ENCODE results near the gene ORC4. TPM values are rescaled to one million over a fixed set of nuclear protein-coding genes. Genes with fewer than 3 reads are reported as not detected.

ORC4 gene
- total and polyA plus RNA-seq, 2 of the 8 experiments (the other 6 are each of a cell fraction or from before 2014, with no cell fraction given) = 22.7 to 63.7 TPM

GRCh38 chr2:148052687-148053086, 32.1 kb upstream of the ORC4 start:
- no peak overlapping the region for H4K8ac ChIP-seq (ENCODE audit: extremely low read depth, insufficient read depth, low read length)
- H3K23ac ChIP-seq (ENCODE audit: insufficient read length) = no peak overlapping the region
- no peak overlapping the region for H2BK5ac ChIP-seq (ENCODE audit: low read depth, low read length)
- no peak overlapping the region for H3K56ac ChIP-seq (replicated peaks; ENCODE audit: insufficient read length, low read depth, low read length)
- H3K79me1 ChIP-seq (ENCODE audit: low read depth, low read length) = no peaks in the 10 kb centered on the region
- no peaks in the 10 kb centered on the region for H3K36me3 ChIP-seq (ENCODE audit: control insufficient read depth in 2 of 4, insufficient read depth in 4 of 4, low read length in 3 of 4)
- no peak overlapping the region for H2AK5ac ChIP-seq (ENCODE audit: low read depth, low read length)
- ChIA-PET POLR2A (ENCODE audit: partially characterized antibody) (interaction anchor here (2.9 kb wide), 1 partner anchor 32 kb away, joined by 8 read pairs; the partner anchor contains the start of genes MBD5 and ORC4), CTCF (ENCODE audit: partially characterized antibody) (interaction anchor here (1.1 kb wide), 1 partner anchor 11 kb away, joined by 3 read pairs; no protein-coding TSS in a partner anchor)
- WGBS, 2 experiments (ENCODE audit: extremely low coverage in 1 of 2, insufficient coverage in 1 of 2, insufficient read length in 1 of 2, insufficient replicate concordance in 2 of 2, low coverage in 1 of 2, low lambda C conversion rate in 2 of 2, missing lambda C conversion rate in 1 of 2) = 90% methylated on average over 3 of the region's 3 CpGs; no CpG with 5 or more reads in 1 of the 2 experiments
- peaks cover 0 to 13% of the 10 kb centered on the region in 2 experiments; a peak in 2 of 4 replicates for H3K79me2 ChIP-seq (ENCODE audit: control insufficient read depth in 1 of 2, insufficient read depth in 2 of 2, low read length in 2 of 2)
- no peak overlapping the region for H3K4me2 ChIP-seq (ENCODE audit: insufficient read depth in 1 of 2, low read depth in 2 of 2, low read length in 2 of 2)
- H3K4ac ChIP-seq (replicated peaks; ENCODE audit: insufficient read length, low read depth, low read length) = no peak overlapping the region
- no peak for FAIRE-seq
- H3K27me3 ChIP-seq (replicated peaks in 1 of 4; ENCODE audit: control insufficient read depth in 3 of 4, extremely low read depth in 1 of 4, insufficient read depth in 3 of 4, low read length in 3 of 4) = no peaks in the 10 kb centered on the region
- no peaks in the 10 kb centered on the region; a peak in 1 of 7 replicates for H3K4me1 ChIP-seq (replicated peaks in 1 of 4; ENCODE audit: control insufficient read depth in 3 of 4, insufficient read depth in 4 of 4, low read length in 3 of 4)
- no peak overlapping the region for H3K4me3 ChIP-seq (ENCODE audit: extremely low read depth in 1 of 4, insufficient read depth in 2 of 4, low read depth in 3 of 4, low read length in 4 of 4)
- no peak for TF ChIP-seq SUZ12 (IDR thresholded peaks at IDR 0.05; ENCODE audit: low read length)
- TF ChIP-seq POLR2A (IDR thresholded peaks at IDR 0.05; ENCODE audit: control extremely low read depth in 1 of 2, low read depth in 2 of 2, low read length in 2 of 2) = no peak
- no peak for TF ChIP-seq PHF8 (conservative IDR thresholded peaks at IDR 0.05; ENCODE audit: low read depth, low read length)
- no peak for TF ChIP-seq JUND (IDR thresholded peaks at IDR 0.05; ENCODE audit: low read length)
- no peak for TF ChIP-seq TAF1 (IDR thresholded peaks at IDR 0.05; ENCODE audit: low read depth, low read length)
- no peak for TF ChIP-seq MAFK (IDR thresholded peaks at IDR 0.05; ENCODE audit: low read depth, low read length)
- no peak for TF ChIP-seq FOSL1 (IDR thresholded peaks at IDR 0.05; ENCODE audit: insufficient read depth, low read depth, low read length)
- no peak for TF ChIP-seq ASH2L (IDR thresholded peaks at IDR 0.05; ENCODE audit: low read length)
- TF ChIP-seq EP300 (IDR thresholded peaks at IDR 0.05; ENCODE audit: borderline replicate concordance in 1 of 2, low read depth in 2 of 2, low read length in 2 of 2) = no peak
- TF ChIP-seq SRF (IDR thresholded peaks at IDR 0.05; ENCODE audit: low read depth, low read length) = no peak
- H2BK15ac ChIP-seq (ENCODE audit: low read length) = no peak overlapping the region
- H2AFZ ChIP-seq (ENCODE audit: low read length) = no peak overlapping the region
- H2BK12ac ChIP-seq (ENCODE audit: low read depth, low read length) = no peak overlapping the region
- H4K91ac ChIP-seq (replicated peaks; ENCODE audit: insufficient read length, low read length) = no peak overlapping the region
- no peak overlapping the region for H2BK20ac ChIP-seq (ENCODE audit: low read length)
- H3K27ac ChIP-seq (ENCODE audit: low read depth, low read length) = no peak overlapping the region
- DNase-seq (ENCODE audit: low read depth in 1 of 2, low spot score in 2 of 2) = no peak
- no peak overlapping the region for H3K18ac ChIP-seq (ENCODE audit: extremely low read depth, low read length)
- no peaks in the 10 kb centered on the region for H4K20me1 ChIP-seq (replicated peaks in 1 of 2; ENCODE audit: control insufficient read depth in 1 of 2, insufficient read depth in 2 of 2, low read length in 2 of 2)
- no peak overlapping the region for H3K9ac ChIP-seq (replicated peaks in 1 of 4; ENCODE audit: extremely low read depth in 1 of 4, low read depth in 3 of 4, low read length in 3 of 4)
- H2BK120ac ChIP-seq (replicated peaks; ENCODE audit: low read depth, low read length) = no peak overlapping the region
- no peaks in the 10 kb centered on the region for H3K9me3 ChIP-seq (ENCODE audit: insufficient read depth in 2 of 2, low read depth in 1 of 2, low read length in 1 of 2)
- H4K5ac ChIP-seq (ENCODE audit: insufficient read length, low read depth, low read length) = no peak overlapping the region
- no peak overlapping the region for H3K14ac ChIP-seq (ENCODE audit: insufficient read length)
- H3K23me2 ChIP-seq (ENCODE audit: low read depth, low read length) = no peaks in the 10 kb centered on the region

Measured in H1 (cell line).